ENCODE data around the gene SPSB4.

GRCh38 chr3:141096164-141096563 lies 45.0 kb downstream of the SPSB4 start:
- TF ChIP-seq CTCF (conservative IDR thresholded peaks at IDR 0.05 in 1 of 2, IDR thresholded peaks at IDR 0.05 in 1 of 2; ENCODE audit: low read depth in 1 of 2, low read length in 2 of 2) (no peak), EZH2 (IDR thresholded peaks at IDR 0.05; ENCODE audit: low read length, missing control alignments) (no peak)
